HEK293T (cell line): ENCODE data around the gene YIF1A.

Experiments
- BHLHE40 ChIP-seq: fragments of 450-650 bp; IDR thresholded peaks from 2 replicates; pipeline ENCODE4 v1.6.1; 2016; ENCODE audit warnings: mild to moderate bottlenecking, moderate library complexity, borderline replicate concordance
- CTBP1 ChIP-seq: fragments of 450-650 bp; IDR thresholded peaks from 2 replicates; pipeline ENCODE4 v1.6.1; 2016; ENCODE audit warnings: borderline replicate concordance
- ELF4 ChIP-seq: fragments of 450-650 bp; IDR thresholded peaks from 2 replicates; pipeline ENCODE4 v1.6.1; 2017; ENCODE audit warnings: antibody characterized with exemption
- FOXK2 ChIP-seq: fragments of 450-650 bp; IDR thresholded peaks from 2 replicates; pipeline ENCODE4 v1.6.1; 2016; ENCODE audit warnings: mild to moderate bottlenecking
- FOXM1 ChIP-seq: fragments of 450-650 bp; IDR thresholded peaks from 2 replicates; pipeline ENCODE4 v1.6.1; 2017; ENCODE audit warnings: mild to moderate bottlenecking, borderline replicate concordance
- HDGF ChIP-seq: fragments of 450-650 bp; IDR thresholded peaks from 2 replicates; pipeline ENCODE4 v1.6.1; 2017; ENCODE audit warnings: antibody characterized with exemption, borderline replicate concordance
- L3MBTL2 ChIP-seq: fragments of 450-650 bp; conservative IDR thresholded peaks from 2 replicates; pipeline ENCODE4 v1.6.1; 2016; ENCODE audit warnings: mild to moderate bottlenecking
- SP1 ChIP-seq: fragments of 450-650 bp; IDR thresholded peaks from 2 replicates; pipeline ENCODE4 v1.6.1; 2017
- SUZ12 ChIP-seq: fragments of 450-650 bp; IDR thresholded peaks from 2 replicates; pipeline ENCODE4 v1.6.1; 2016; ENCODE audit warnings: mild to moderate bottlenecking
- TARDBP ChIP-seq: fragments of 450-650 bp; IDR thresholded peaks from 2 replicates; pipeline ENCODE4 v1.6.1; 2016
- TF ChIP-seq, protein P1 (sequence below): fragments of 450-650 bp; IDR thresholded peaks from 2 replicates; pipeline ENCODE4 v1.6.1; 2016

DNA sequence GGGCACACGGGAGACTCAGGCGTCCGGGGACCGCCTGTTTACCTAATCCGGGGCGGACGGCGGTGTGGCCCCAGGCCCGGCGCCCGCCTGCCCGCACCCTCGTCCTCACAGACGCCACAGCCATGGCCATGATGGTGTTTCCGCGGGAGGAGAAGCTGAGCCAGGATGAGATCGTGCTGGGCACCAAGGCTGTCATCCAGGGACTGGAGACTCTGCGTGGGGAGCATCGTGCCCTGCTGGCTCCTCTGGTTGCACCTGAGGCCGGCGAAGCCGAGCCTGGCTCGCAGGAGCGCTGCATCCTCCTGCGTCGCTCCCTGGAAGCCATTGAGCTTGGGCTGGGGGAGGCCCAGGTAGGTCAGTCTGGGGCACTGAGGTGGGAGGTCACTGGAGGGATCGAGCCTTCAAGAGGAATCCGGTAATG, 30.5 kb downstream of the YIF1A start:
- no peak for TF ChIP-seq TARDBP
- TF ChIP-seq HDGF, result no peak
- no peak for TF ChIP-seq CTBP1
- no peak for TF ChIP-seq BHLHE40
- TF ChIP-seq SP1, result no peak
- TF ChIP-seq SUZ12, result no peak
- no peak for TF ChIP-seq FOXK2
- no peak for TF ChIP-seq FOXM1
- no peak for TF ChIP-seq ELF4
- no peak for TF ChIP-seq L3MBTL2
- TF ChIP-seq, protein P1, sequence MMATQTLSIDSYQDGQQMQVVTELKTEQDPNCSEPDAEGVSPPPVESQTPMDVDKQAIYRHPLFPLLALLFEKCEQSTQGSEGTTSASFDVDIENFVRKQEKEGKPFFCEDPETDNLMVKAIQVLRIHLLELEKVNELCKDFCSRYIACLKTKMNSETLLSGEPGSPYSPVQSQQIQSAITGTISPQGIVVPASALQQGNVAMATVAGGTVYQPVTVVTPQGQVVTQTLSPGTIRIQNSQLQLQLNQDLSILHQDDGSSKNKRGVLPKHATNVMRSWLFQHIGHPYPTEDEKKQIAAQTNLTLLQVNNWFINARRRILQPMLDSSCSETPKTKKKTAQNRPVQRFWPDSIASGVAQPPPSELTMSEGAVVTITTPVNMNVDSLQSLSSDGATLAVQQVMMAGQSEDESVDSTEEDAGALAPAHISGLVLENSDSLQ, result no peak
